ENCODE data around the gene ZMYND15.
"Not testable (repeated sequence)": the region's sequence is repeated elsewhere in the genome, so short reads cannot be mapped to it uniquely, and the experiment has no call there.

Gene ZMYND15

GRCh38 chr17:4739122-4740024, at the start of gene ZMYND15, which contains the start of gene CXCL16:
TSS of gene ZMYND15 (plus strand) at chr17:4739833. CDS start at chr17:4740549, 716 bp downstream.
TSS of gene CXCL16 (minus strand) at chr17:4739928. CDS start at chr17:4739339, 589 bp downstream.
- DNase-seq (ENCODE audit: low read depth), result no peak
- in situ Hi-C loops (cut with HindIII; ENCODE audit: low sequenced_read_pairs), result no loop called here

GRCh38 chr17:4689872-4690271, 49.8 kb upstream of the ZMYND15 start:
- in situ Hi-C loops (cut with HindIII; ENCODE audit: low sequenced_read_pairs); H3K4me3 ChIP-seq (ENCODE audit: low read depth, low read length); DNase-seq (ENCODE audit: low read depth): not testable (repeated sequence)

More at GRCh38 chr17:4739122-4740024, at the start of gene ZMYND15, which contains the start of gene CXCL16:
- H3K4me3 ChIP-seq (ENCODE audit: low read depth, low read length), result peak within 1 kb of the TSS; percentile 60
- no peak for TF ChIP-seq CTCF (IDR thresholded peaks at IDR 0.05; ENCODE audit: low read depth, low read length, missing control alignments)

- DNase-seq (ENCODE audit: low read depth), result no peak
- no peak for TF ChIP-seq CTCF (IDR thresholded peaks at IDR 0.05; ENCODE audit: low read depth, low read length, missing control alignments)
- no peak overlapping the region for H3K4me3 ChIP-seq (ENCODE audit: low read depth, low read length)
- in situ Hi-C loops (cut with HindIII; ENCODE audit: low sequenced_read_pairs), result no loop called here
These were observed 48.9 kb upstream of the ZMYND15 start for GRCh38 chr17:4690745-4691144.

GRCh38 chr17:4691686-4692085, 47.9 kb upstream of the ZMYND15 start:
- no peak for TF ChIP-seq CTCF (IDR thresholded peaks at IDR 0.05; ENCODE audit: low read depth, low read length, missing control alignments)
- no peak for DNase-seq (ENCODE audit: low read depth)
- H3K4me3 ChIP-seq (ENCODE audit: low read depth, low read length), result no peak overlapping the region
- in situ Hi-C loops (cut with HindIII; ENCODE audit: low sequenced_read_pairs), result no loop called here

- in situ Hi-C loops (cut with HindIII; ENCODE audit: low sequenced_read_pairs), result no loop called here
- no peak overlapping the region for H3K4me3 ChIP-seq (ENCODE audit: low read depth, low read length)
- DNase-seq (ENCODE audit: low read depth), result no peak
- TF ChIP-seq CTCF (IDR thresholded peaks at IDR 0.05; ENCODE audit: low read depth, low read length, missing control alignments), result no peak
These were observed 46.2 kb upstream of the ZMYND15 start for GRCh38 chr17:4693416-4693815.

- H3K4me3 ChIP-seq (ENCODE audit: low read depth, low read length), result no peak overlapping the region
- no peak for TF ChIP-seq CTCF (IDR thresholded peaks at IDR 0.05; ENCODE audit: low read depth, low read length, missing control alignments)
- no peak for DNase-seq (ENCODE audit: low read depth)
- in situ Hi-C loops (cut with HindIII; ENCODE audit: low sequenced_read_pairs), result no loop called here
These were observed 43.2 kb upstream of the ZMYND15 start for GRCh38 chr17:4696437-4696805.

GRCh38 chr17:4699401-4700056, 40.1 kb upstream of the ZMYND15 start:
- in situ Hi-C loops (cut with HindIII; ENCODE audit: low sequenced_read_pairs); DNase-seq (ENCODE audit: low read depth); H3K4me3 ChIP-seq (ENCODE audit: low read depth, low read length): not testable (repeated sequence)
